T-helper 2 cell treated with Interferon-gamma antibody and Interleukin-4, amounts not matched to agents 100 ng/mL and 5 ng/mL, for 36 hours (primary cell): ENCODE results near the gene AJAP1. TPM values are rescaled to one million over a fixed set of nuclear protein-coding genes. Genes with fewer than 3 reads are reported as not detected.

Experiments
- intact Hi-C: fragments of 100-400 bp; cut with micrococcal nuclease; formaldehyde crosslinking; loops from one replicate; pipeline ENCODE4 v1.15.1; 2023
- total RNA-seq: library from RNA; stranded (reverse); gene quantifications from 2 replicates; pipeline ENCODE4 v1.2.3, GENCODE V29; 2022

Gene AJAP1
- total RNA-seq, 1 donor from 2014 or later = 0.07 TPM

DNA sequence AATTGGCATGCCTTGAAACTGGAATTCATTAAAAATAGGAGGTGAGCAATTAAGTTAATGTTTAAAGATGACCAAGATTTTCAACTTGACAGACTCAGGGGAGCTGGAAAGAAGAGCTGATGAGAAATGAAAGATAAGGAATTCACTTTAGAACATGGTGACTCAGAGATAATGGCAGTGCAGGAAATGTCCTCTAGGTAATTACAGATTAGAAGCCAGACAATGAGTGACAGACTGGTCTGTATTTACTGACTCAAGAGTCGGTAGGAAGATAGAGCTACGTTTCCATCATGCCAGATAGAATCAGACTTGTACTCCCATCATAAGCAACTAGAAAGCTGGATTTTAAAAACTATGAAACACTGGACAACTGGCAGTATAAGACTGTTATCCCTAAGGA lies 151.6 kb downstream of the AJAP1 start:
- intact Hi-C loops = no loop called here

DNA sequence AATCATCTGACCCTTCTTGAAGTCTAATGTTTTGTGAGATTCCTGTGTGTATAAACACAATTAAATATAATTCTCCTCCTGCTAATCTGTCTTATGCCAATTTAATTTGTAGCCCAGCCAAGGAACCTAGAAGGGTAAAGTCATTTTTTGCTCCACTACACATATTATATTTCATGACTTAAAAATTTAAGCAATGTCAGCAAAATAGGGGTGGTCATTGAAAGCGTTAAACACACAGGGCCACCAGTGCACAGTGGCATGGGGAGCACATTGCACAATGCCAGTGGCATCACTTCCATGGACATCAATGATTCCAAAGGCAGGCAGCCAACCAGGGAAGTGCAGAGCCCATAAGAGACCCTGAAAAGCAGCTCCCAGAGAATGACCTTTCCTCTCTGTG lies 166.1 kb downstream of the AJAP1 start:
- intact Hi-C loops = no loop called here

DNA sequence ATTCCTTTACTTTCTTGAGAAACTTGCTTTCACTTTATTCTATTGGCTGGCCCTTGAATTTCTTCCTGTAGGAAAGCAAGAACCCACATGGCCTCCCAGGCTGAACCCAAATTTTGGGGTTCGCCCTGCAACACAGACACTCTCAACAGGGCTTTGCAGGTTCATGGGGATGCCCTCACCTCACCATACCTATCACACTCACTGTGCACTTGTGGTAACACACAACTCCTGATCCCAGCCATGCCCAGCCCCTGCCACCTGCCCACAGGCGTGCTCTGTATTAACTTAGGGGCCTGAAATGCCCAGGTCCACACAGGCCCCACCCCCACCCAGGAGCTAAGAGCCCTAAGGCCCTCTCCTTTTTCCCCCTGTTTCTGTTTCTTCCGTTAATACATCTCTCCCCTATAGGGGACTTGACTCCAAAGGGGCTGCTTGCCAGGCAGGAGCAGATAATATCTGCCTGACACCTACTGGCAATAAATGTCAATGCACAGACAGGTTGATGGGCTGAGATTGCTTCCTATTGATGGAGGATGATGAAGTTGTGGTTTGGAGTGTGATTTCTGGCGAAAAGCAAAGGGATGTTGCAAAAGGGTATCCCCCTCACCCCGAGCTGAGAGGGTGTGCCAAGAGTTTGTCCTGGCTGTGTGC lies 171.5 kb downstream of the AJAP1 start:
- intact Hi-C loops = no loop called here

DNA sequence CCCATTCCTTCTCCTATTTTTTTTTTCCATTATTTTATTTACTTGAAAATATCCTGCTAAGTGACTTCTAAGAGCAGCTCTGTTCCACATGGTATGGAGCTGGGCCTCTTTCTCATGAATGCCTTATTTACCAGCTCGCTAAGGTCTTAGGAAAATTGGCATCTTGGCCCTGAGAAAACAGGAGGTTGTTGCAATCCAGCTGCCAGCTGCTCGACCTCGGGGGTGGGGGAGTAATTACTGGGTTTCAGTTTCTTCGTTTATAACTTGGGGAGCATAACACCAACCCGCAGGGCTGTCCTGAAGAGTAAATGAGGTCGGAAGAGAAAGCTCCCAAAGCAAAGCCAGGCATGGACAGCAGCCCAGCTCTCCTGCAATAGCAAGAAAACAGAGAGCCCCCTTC lies 176.3 kb downstream of the AJAP1 start:
- intact Hi-C loops = no loop called here

DNA sequence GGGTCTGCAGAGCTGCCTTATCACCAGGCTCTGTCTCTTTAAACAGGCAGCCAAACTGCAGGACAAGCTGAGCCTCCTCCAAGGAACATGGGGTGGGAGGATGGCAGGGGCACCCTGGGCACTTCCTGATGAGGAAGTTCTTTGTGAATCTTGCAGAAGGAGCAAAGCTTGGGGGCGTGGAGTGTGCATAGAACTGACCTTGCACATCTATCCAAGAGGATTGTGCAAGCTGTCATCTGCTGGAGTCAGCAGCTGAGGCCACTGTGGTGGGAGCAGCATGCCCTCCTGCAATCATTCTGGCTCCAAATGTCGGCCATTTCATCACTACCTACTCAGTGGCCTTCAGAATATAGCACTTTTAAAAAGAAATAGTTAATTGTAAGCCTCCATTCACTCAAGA lies 182.2 kb downstream of the AJAP1 start:
- intact Hi-C loops = no loop called here

DNA sequence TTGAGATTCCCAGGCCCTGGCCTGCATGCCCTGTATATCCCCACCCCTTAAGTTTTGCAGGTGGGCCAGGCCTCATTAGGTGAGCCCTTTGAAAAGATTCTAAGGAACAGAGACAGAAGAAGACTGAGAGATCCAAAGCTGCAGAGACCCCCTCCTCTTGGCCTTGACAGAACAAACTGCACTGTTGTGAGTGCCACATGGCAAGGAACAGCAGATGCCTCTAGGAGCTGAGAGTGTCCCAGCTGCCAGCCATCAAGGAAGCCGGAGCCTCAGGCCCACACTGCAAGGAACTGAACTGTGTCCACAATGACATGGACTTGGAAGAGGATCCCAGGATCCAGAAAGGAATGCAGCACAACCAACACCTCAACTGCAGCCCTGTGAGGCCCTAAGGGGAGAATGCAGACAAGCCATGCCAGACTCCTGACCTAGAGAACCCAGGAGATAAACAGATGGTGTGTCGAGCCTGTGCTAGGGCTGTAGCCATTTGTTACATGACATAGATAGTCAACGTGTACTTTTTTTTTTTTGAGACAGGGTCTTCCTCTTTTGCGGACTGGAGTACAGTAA lies 182.7 kb downstream of the AJAP1 start:
- intact Hi-C loops = no loop called here

DNA sequence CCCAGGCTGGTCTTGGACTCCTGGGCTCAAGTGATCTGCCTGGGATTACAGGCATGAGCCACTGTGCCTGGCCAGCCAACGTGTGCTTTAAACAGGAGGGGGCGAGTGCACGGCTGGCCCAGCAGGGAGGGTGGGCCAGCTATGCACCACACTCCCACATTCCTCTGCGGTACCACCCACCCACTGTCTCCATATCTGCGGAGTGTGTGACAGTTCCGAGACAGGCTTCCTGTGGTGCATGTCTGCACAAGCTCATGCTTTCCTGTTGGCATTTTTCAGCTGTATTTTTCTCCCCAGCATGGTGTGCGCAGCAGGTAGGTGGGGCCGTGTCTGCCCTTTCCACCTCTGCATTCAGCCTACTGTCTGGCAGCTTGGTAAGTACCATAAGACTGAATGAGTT lies 183.3 kb downstream of the AJAP1 start:
- intact Hi-C loops = no loop called here

DNA sequence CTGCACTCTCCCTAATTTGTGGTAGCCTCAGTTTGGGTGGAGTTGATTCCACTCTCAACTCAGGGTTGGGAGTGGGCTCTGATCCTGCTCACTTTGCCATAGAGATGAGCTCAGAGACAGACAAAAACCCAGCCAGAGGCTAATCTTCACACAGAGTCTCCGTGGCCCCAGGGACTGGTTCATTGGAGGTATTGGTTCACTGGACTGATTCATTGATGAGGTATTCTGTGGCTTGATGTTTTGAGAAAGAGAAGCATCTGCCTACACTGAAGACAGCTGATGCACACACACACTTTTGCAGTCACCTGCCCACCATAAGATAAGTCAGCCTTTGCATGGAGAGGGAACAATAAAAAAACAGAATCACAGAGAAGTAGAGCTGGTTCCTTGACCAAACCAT lies 183.8 kb downstream of the AJAP1 start:
- intact Hi-C loops = no loop called here
